Measurements from ENCODE around the gene HNRNPM. TPM values are rescaled to one million over a fixed set of nuclear protein-coding genes. Genes with fewer than 3 reads are reported as not detected.
A peak's percentile ranks its signal among the peaks of the same experiment; 100 is the strongest.
"Not testable (repeated sequence)": the region's sequence is repeated elsewhere in the genome, so short reads cannot be mapped to it uniquely, and the experiment has no call there.

HNRNPM gene
- total RNA-seq, 1 donor from 2014 or later = 152 TPM

GRCh38 chr19:8510589-8511115 lies 65.9 kb downstream of the HNRNPM start:
- Histone ChIP-seq H3K27ac (no peak overlapping the region), H3K9me3 (no peaks in the 10 kb centered on the region), H3K4me1 (peaks cover 35% of the 10 kb centered on the region), H3K27me3 (ENCODE audit: low read depth) (no peaks in the 10 kb centered on the region), H3K4me3 (no peak overlapping the region), H3K36me3 (peaks cover 9% of the 10 kb centered on the region)
- ATAC-seq = no peak
- TF ChIP-seq CTCF (IDR thresholded peaks at IDR 0.05) = no peak
- DNase-seq = no peak
- intact Hi-C loops (cut with DNase I) = no loop called here

DNA sequence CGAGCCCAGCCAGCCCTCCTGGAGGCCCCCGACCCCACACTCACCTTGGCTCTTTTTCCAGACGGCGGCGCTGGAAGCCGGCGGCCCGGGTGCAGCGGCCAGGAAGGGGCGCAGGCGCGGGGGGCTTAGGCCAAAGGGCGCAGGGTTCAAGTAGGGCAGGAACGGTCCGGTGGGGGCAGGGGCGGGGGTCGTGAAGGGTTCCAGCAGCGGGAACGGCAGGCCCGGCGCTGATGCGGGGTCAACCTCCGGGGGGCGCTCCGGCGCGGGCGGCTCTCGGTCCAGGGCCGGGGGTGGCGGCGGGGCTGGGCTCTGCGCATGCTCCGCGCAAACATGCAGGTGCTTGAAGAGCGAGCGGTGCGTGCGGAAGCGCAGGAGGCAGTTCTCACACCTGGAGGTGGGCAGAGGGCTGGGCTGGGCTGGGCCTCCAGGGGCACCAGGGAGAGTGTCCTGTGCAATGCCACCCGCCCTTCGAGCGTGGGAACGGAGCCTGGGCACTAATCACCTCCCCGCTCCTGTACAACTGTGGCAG lies 66.9 kb downstream of the HNRNPM start:
- Histone ChIP-seq H3K4me3 (peak overlapping the region; percentile 11), H3K36me3 (peaks cover 9% of the 10 kb centered on the region), H3K27me3 (ENCODE audit: low read depth) (no peaks in the 10 kb centered on the region), H3K9me3 (no peaks in the 10 kb centered on the region), H3K27ac (no peak overlapping the region), H3K4me1 (peaks cover 25% of the 10 kb centered on the region)
- ATAC-seq = no peak
- DNase-seq = no peak
- intact Hi-C loops (cut with DNase I) = no loop called here
- TF ChIP-seq CTCF (IDR thresholded peaks at IDR 0.05) = peak; percentile 14

DNA sequence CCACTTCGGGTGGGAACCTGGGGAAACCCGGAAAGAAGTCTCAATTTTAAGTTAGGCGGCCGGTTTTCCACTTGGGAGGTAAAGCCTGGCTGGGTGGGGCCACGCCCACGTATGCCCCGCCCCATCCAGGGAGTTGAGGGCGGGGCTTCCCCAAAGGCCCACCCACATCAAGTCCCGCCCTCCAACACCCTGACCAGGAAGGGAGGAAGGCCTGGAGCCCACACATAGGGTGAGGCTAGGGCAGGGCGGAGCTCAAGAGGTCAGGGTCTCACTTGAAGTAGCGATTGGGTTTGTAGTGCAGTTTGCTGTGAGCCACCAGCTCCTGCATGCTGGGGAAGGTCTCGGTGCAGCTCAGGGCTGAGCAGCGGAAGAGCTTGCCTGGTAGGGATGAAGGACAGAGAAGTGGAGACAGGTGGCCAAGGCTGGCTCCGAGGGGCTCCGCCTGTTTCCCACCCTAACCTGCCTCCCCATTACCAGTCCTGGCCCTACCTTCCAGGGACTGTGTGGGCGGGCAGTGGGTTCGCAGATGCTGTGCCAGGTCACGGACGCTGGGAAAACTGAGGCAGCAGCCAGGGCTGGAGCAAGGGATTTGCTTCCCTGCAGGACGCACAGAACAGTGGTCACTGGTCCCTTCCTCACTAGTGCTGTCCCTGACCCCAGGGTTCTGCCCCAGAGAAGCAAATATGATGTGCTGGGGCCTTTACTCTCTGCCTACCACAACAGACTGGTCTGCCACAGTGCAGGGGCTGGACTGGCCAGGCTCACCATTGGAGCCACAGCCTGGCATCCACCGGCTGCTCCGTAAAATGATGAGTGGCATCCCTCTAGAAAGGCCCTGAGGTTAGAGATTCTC lies 67.6 kb downstream of the HNRNPM start:
- intact Hi-C loops (cut with DNase I) = no loop called here
- Histone ChIP-seq H3K36me3 (peaks cover 9% of the 10 kb centered on the region), H3K9me3 (no peaks in the 10 kb centered on the region), H3K4me3 (peak overlapping the region; percentile 11), H3K27ac (peak overlapping the region; percentile 98), H3K4me1 (peaks cover 24% of the 10 kb centered on the region), H3K27me3 (ENCODE audit: low read depth) (no peaks in the 10 kb centered on the region)
- DNase-seq (no peak), ATAC-seq (peak in 1 of 2 donors; percentile 36)
- no peak for TF ChIP-seq CTCF (IDR thresholded peaks at IDR 0.05)

DNA sequence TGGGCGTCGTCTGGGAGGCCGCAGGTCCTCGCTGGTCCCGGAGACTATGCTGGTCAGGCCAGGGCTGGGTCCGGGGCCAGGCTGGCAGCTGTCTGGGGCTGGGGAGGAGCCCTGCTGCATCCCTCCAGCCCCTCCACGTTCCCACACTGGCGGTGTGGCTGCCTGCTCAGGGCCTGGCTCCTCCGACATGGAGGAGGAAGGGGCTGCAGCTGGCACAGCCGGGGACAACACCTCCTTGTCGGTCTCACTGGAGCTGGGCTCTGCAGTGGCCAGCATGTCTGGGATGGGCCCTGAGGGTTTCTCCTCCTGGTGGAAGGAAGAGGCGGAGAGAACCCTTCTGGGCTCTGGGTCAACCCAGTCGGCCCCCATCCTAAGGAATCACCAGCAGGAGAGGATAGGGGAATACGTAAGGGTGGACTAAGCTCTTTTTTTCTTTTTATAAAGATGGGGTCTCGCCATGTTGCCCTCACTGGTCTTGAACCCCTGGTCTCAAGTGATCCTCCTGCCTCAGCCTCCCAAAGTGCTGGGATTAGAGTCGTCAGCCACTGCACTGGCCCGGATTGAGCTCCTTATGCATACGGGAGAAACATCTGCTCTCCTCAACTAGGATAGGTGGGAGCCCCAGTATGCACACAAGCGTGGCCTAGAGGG lies 68.4 kb downstream of the HNRNPM start:
- TF ChIP-seq CTCF (IDR thresholded peaks at IDR 0.05) = no peak
- ATAC-seq = no peak

GRCh38 chr19:8513687-8514504 lies 69.1 kb downstream of the HNRNPM start, which contains the start of gene ZNF414:
Gene ZNF414 (minus strand): TSS chr19:8514167. CDS start chr19:8514046, 121 bp downstream.
- Histone ChIP-seq H3K27me3 (ENCODE audit: low read depth) (no peaks in the 10 kb centered on the region), H3K4me1 (peaks cover 30% of the 10 kb centered on the region), H3K36me3 (peaks cover 9% of the 10 kb centered on the region), H3K27ac (peak within 1 kb of the TSS; percentile 98), H3K4me3 (peak within 1 kb of the TSS; percentile 67), H3K9me3 (no peaks in the 10 kb centered on the region)
- ATAC-seq (peak; percentile 96 to 97), DNase-seq (peak; percentile 97)
- intact Hi-C loops (cut with DNase I) = no loop called here
- no peak for TF ChIP-seq CTCF (IDR thresholded peaks at IDR 0.05)

More for the DNA sequence above, 68.4 kb downstream of the HNRNPM start:
- peaks cover 9% of the 10 kb centered on the region for H3K36me3 ChIP-seq
- intact Hi-C loops (cut with DNase I) = no loop called here
- no peaks in the 10 kb centered on the region for H3K9me3 ChIP-seq
- no peaks in the 10 kb centered on the region for H3K27me3 ChIP-seq (ENCODE audit: low read depth)
- H3K4me1 ChIP-seq = peaks cover 30% of the 10 kb centered on the region
- peak overlapping the region; percentile 98 for H3K27ac ChIP-seq
- peak overlapping the region; percentile 67 for H3K4me3 ChIP-seq
- DNase-seq = no peak

- intact Hi-C loops (cut with DNase I) = not testable (repeated sequence)
Measured at GRCh38 chr19:8514505-8515009, 69.8 kb downstream of the HNRNPM start.

More at GRCh38 chr19:8514505-8515009, 69.8 kb downstream of the HNRNPM start:
- H3K4me3 ChIP-seq = peak overlapping the region; percentile 67
- H3K27ac ChIP-seq = peak overlapping the region; percentile 98
- peaks cover 30% of the 10 kb centered on the region for H3K4me1 ChIP-seq
- not testable (repeated sequence) for H3K27me3 ChIP-seq (ENCODE audit: low read depth); H3K36me3 ChIP-seq; DNase-seq; H3K9me3 ChIP-seq; ATAC-seq

Data from lower lobe of right lung (tissue), 2 donors.